HCT116 (cell line): ENCODE data around the gene OGG1. TPM values are rescaled to one million over a fixed set of nuclear protein-coding genes. Genes with fewer than 3 reads are reported as not detected.

Experiments
- ATAC-seq: fragments of 200-7000 bp; cut with Tn5 transposase; 2 replicates; pipeline ENCODE4 v1.9.1; 2020; ENCODE audit warnings: mild to moderate bottlenecking, moderate library complexity
- BruUV-seq: library from RNA; stranded (reverse); fragments of 400-500 nt; replicated peaks from 2 replicates; lab custom pipeline; 2021; lab: Mats Ljungman, UMichigan
- CTCF ChIA-PET: fragments of 300-600 bp; sonication (Branson Sonifier 250); formaldehyde crosslinking; loops from one replicate; lab custom pipeline; 2021; ENCODE audit warnings: antibody characterized with exemption; lab: Charles Lee
- POLR2A ChIA-PET: fragments of 300-600, 350-600 bp; sonication (Branson Sonifier 250); formaldehyde crosslinking; loops from one replicate; lab custom pipeline; 2021; ENCODE audit warnings: antibody characterized with exemption; lab: Charles Lee
- RAD21 ChIA-PET, 2 experiments: fragments of 300-600 bp; sonication (Branson Sonifier 250); formaldehyde crosslinking; loops; one replicate each; lab custom pipeline; 2023; ENCODE audit warnings: low total read pairs in 2 of 2; ENCODE audit not compliant: uncharacterized antibody in 2 of 2, unreplicated experiment in 2 of 2, low non-redundant PET in 1 of 2; lab: Charles Lee
- DNase-seq: peaks from one replicate; pipeline ENCODE4 v3.0.0-alpha.2; 2010; ENCODE audit warnings: low read depth, low spot score
- H2AFZ ChIP-seq: fragments of 200-600 bp; shearing (Covaris generic), sonication (generic); 2 replicates; pipeline ENCODE4 v1.6.1; 2017; ENCODE audit warnings: low read depth, mixed run types, mixed read lengths, antibody characterized with exemption, low read length; ENCODE audit not compliant: poor library complexity, severe bottlenecking
- H3K27ac ChIP-seq: 2 replicates; pipeline ENCODE4 v1.5.1; 2012; ENCODE audit warnings: low read depth, low read length
- H3K27me3 ChIP-seq: fragments of 200-600 bp; sonication (generic); 2 replicates; pipeline ENCODE4 v1.6.1; 2016; ENCODE audit warnings: mixed run types, low read length, mixed read lengths; ENCODE audit not compliant: insufficient read depth
- H3K36me3 ChIP-seq, 2 experiments: fragments of 200-500 bp in 1 of 2; fragments of 200-600 bp in 1 of 2; sonication (Bioruptor generic) in 1 of 2; sonication (generic) in 1 of 2; 2 replicates each; pipeline versions ENCODE4 v1.5.1 to v1.6.1; 2014 to 2016; ENCODE audit warnings: low read length in 2 of 2, inconsistent platforms in 1 of 2, mixed read lengths in 1 of 2, mixed run types in 1 of 2; ENCODE audit not compliant: insufficient read depth in 2 of 2, control insufficient read depth in 1 of 2
- H3K4me1 ChIP-seq, 2 experiments: fragments of 200-600 bp in 1 of 2; sonication (generic) in 1 of 2; 2 replicates each; pipeline versions ENCODE4 v1.5.1 to v1.6.1; 2012 to 2017; ENCODE audit warnings: low read length in 2 of 2, inconsistent platforms in 1 of 2, mild to moderate bottlenecking in 1 of 2, mixed read lengths in 1 of 2, mixed run types in 1 of 2, moderate library complexity in 1 of 2; ENCODE audit not compliant: insufficient read depth in 2 of 2, control insufficient read depth in 1 of 2
- H3K4me2 ChIP-seq: fragments of 200-600 bp; sonication (generic); 2 replicates; pipeline ENCODE4 v1.6.1; 2017; ENCODE audit warnings: mixed run types, low read length, mixed read lengths
- H3K4me3 ChIP-seq, 2 experiments: fragments of 200-600 bp in 1 of 2; sonication (generic) in 1 of 2; replicated peaks in 1 of 2; 2 replicates each; pipeline ENCODE4 v1.5.1; 2011 to 2016; ENCODE audit warnings: low read length in 2 of 2, control low read depth in 1 of 2, low read depth in 1 of 2, mild to moderate bottlenecking in 1 of 2, mixed read lengths in 1 of 2, mixed run types in 1 of 2
- H3K79me2 ChIP-seq: fragments of 200-600 bp; sonication (generic); 2 replicates; pipeline ENCODE4 v1.6.1; 2017; ENCODE audit warnings: mild to moderate bottlenecking, mixed run types, low read length, moderate library complexity, mixed read lengths; ENCODE audit not compliant: insufficient read depth
- H3K9ac ChIP-seq: fragments of 200-600 bp; sonication (generic); 2 replicates; pipeline ENCODE4 v1.6.1; 2016; ENCODE audit warnings: low read length, mixed read lengths
- H3K9me2 ChIP-seq: fragments of 200-600 bp; sonication (generic), shearing (Covaris generic); 2 replicates; pipeline ENCODE4 v1.6.1; 2017; ENCODE audit warnings: mixed run types, mild to moderate bottlenecking, moderate library complexity; ENCODE audit not compliant: insufficient read depth
- H3K9me3 ChIP-seq, 2 experiments: fragments of 200-500 bp in 1 of 2; fragments of 200-600 bp in 1 of 2; sonication (Bioruptor generic) in 1 of 2; sonication (generic) in 1 of 2; 2 replicates each; pipeline ENCODE4 v1.6.1; 2014 to 2017; ENCODE audit warnings: low read length in 2 of 2, mixed read lengths in 2 of 2, inconsistent platforms in 1 of 2, low read depth in 1 of 2, mild to moderate bottlenecking in 1 of 2, mixed run types in 1 of 2, moderate library complexity in 1 of 2; ENCODE audit not compliant: control insufficient read depth in 1 of 2, insufficient read depth in 1 of 2
- H4K20me1 ChIP-seq: fragments of 200-600 bp; sonication (generic), shearing (Covaris generic); 2 replicates; pipeline ENCODE4 v1.6.1; 2017; ENCODE audit warnings: mixed run types, mild to moderate bottlenecking, moderate library complexity; ENCODE audit not compliant: insufficient read depth
- CEBPB ChIP-seq: IDR thresholded peaks from 2 replicates; pipeline ENCODE4 v1.6.1; 2012; ENCODE audit warnings: low read depth
- CTCF ChIP-seq, 3 experiments: fragments of 200-600 bp in 1 of 3; sonication (generic) in 1 of 3; IDR thresholded peaks in 2 of 3; conservative IDR thresholded peaks in 1 of 3; 2 replicates each; pipeline ENCODE4 v1.5.1; 2012 to 2017; ENCODE audit warnings: low read depth in 2 of 3, low read length in 2 of 3, antibody characterized with exemption in 1 of 3, borderline replicate concordance in 1 of 3, control low read depth in 1 of 3, mild to moderate bottlenecking in 1 of 3, mixed read lengths in 1 of 3, mixed run types in 1 of 3, moderate library complexity in 1 of 3; ENCODE audit not compliant: insufficient read depth in 1 of 3
- EGR1 ChIP-seq: IDR thresholded peaks from 2 replicates; pipeline ENCODE4 v1.6.1; 2012; ENCODE audit warnings: low read depth
- EZH2 ChIP-seq: fragments of 200-600 bp; sonication (generic); IDR thresholded peaks from 2 replicates; pipeline ENCODE4 v1.6.1; 2017; ENCODE audit warnings: antibody characterized with exemption, mixed run types
- JUND ChIP-seq: IDR thresholded peaks from 2 replicates; pipeline ENCODE4 v1.6.1; 2012
- RAD21 ChIP-seq: IDR thresholded peaks from 2 replicates; pipeline ENCODE4 v1.6.1; 2012; ENCODE audit warnings: low read depth, mild to moderate bottlenecking
- intact Hi-C: fragments of 100-400 bp; cut with micrococcal nuclease; formaldehyde crosslinking; loops from 2 replicates; pipeline ENCODE4 v1.10.0; 2022
- total RNA-seq: library from RNA; stranded (reverse); gene quantifications from one replicate; pipeline ENCODE4 v1.2.1, GENCODE V29; 2021; ENCODE audit not compliant: unreplicated experiment

The OGG1 gene
- total RNA-seq, 1 experiment from 2014 or later, result 16.3 TPM

- no peaks in the 10 kb centered on the region for H4K20me1 ChIP-seq
- RAD21 ChIA-PET, result no interaction called here
- H3K4me2 ChIP-seq, result no peak overlapping the region
- no peak overlapping the region for H3K9ac ChIP-seq
- H3K4me1 ChIP-seq, result no peaks in the 10 kb centered on the region
- DNase-seq (no peak), ATAC-seq (peak; percentile 78)
- H3K9me2 ChIP-seq, result no peaks in the 10 kb centered on the region
- TF ChIP-seq EGR1, result no peak
- TF ChIP-seq CTCF (IDR thresholded peaks at IDR 0.05 in 2 of 3, conservative IDR thresholded peaks at IDR 0.05 in 1 of 3; ENCODE audit: borderline replicate concordance in 1 of 3, insufficient read depth in 1 of 3, low read depth in 2 of 3, low read length in 2 of 3), result peak; percentile 13 to 49 (median 48); a peak in 4 of 6 replicates
- TF ChIP-seq RAD21, result peak; percentile 35; the same call in 1 of the 2 replicates
- POLR2A ChIA-PET, result no interaction called here
- H3K36me3 ChIP-seq, result peaks cover 61 to 70% of the 10 kb centered on the region in 2 experiments
- BruUV-seq, result no TSS peak
- intact Hi-C loops, result loop anchor here (10.0 kb wide), 1 partner anchor 296 kb away; no protein-coding TSS in a partner anchor
- H3K4me3 ChIP-seq, result no peak overlapping the region
- H3K27me3 ChIP-seq, result no peaks in the 10 kb centered on the region
- no peaks in the 10 kb centered on the region for H3K9me3 ChIP-seq
- no peak overlapping the region for H3K27ac ChIP-seq
- CTCF ChIA-PET, result no interaction called here
- peaks cover 39% of the 10 kb centered on the region for H3K79me2 ChIP-seq
- no peak overlapping the region for H2AFZ ChIP-seq
These were observed 50.8 kb downstream of the OGG1 start for GRCh38 chr3:9800529-9800928.

- CTCF ChIA-PET, result interaction anchor here (0.6 kb wide), 1 partner anchor 78 kb away, joined by 3 read pairs; no protein-coding TSS in a partner anchor
- Histone ChIP-seq H3K4me1 (peaks cover 0 to 11% of the 10 kb centered on the region in 2 experiments; a peak in 2 of 4 replicates), H3K79me2 (peaks cover 10% of the 10 kb centered on the region; the same call in 1 of the 2 replicates), H3K27ac (no peak overlapping the region), H3K9me2 (no peaks in the 10 kb centered on the region), H3K9ac (no peak overlapping the region), H3K4me2 (no peak overlapping the region), H3K36me3 (peaks cover 57 to 58% of the 10 kb centered on the region in 2 experiments), H4K20me1 (no peaks in the 10 kb centered on the region), H3K4me3 (no peak overlapping the region), H3K27me3 (no peaks in the 10 kb centered on the region), H3K9me3 (no peaks in the 10 kb centered on the region), H2AFZ (no peak overlapping the region)
- BruUV-seq, result no TSS peak
- TF ChIP-seq CEBPB, result no peak
- no peak for TF ChIP-seq EZH2
- no peak for TF ChIP-seq JUND
- ATAC-seq (no peak), DNase-seq (no peak)
- RAD21 ChIA-PET, result no interaction called here
- POLR2A ChIA-PET, result no interaction called here
- intact Hi-C loops, result loop anchor here (10.0 kb wide), 1 partner anchor 299 kb away; no protein-coding TSS in a partner anchor
These were observed 53.7 kb downstream of the OGG1 start for GRCh38 chr3:9803494-9803893.
